ENCODE data around the gene CTNNA2. TPM values are rescaled to one million over a fixed set of nuclear protein-coding genes. Genes with fewer than 3 reads are reported as not detected.

CTNNA2 gene
- total RNA-seq, 1 donor from 2014 or later, result 15.0 TPM

- Mint-ChIP-seq H3K4me3 (peak overlapping the region; percentile 82), H3K4me1 (ENCODE audit: unreplicated experiment) (peaks cover 12% of the 10 kb centered on the region), H3K27ac (no peak overlapping the region), H3K9me3 (no peaks in the 10 kb centered on the region), H3K36me3 (no peaks in the 10 kb centered on the region), H3K27me3 (no peaks in the 10 kb centered on the region)
- TF ChIP-seq, protein P1, sequence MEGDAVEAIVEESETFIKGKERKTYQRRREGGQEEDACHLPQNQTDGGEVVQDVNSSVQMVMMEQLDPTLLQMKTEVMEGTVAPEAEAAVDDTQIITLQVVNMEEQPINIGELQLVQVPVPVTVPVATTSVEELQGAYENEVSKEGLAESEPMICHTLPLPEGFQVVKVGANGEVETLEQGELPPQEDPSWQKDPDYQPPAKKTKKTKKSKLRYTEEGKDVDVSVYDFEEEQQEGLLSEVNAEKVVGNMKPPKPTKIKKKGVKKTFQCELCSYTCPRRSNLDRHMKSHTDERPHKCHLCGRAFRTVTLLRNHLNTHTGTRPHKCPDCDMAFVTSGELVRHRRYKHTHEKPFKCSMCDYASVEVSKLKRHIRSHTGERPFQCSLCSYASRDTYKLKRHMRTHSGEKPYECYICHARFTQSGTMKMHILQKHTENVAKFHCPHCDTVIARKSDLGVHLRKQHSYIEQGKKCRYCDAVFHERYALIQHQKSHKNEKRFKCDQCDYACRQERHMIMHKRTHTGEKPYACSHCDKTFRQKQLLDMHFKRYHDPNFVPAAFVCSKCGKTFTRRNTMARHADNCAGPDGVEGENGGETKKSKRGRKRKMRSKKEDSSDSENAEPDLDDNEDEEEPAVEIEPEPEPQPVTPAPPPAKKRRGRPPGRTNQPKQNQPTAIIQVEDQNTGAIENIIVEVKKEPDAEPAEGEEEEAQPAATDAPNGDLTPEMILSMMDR (conservative IDR thresholded peaks at IDR 0.05), result peak; percentile 79
- no peak for DNase-seq (ENCODE audit: extremely low spot score, unreplicated experiment)
Observed at GRCh38 chr2:79935771-79936657, 423.2 kb downstream of the CTNNA2 start.

DNA sequence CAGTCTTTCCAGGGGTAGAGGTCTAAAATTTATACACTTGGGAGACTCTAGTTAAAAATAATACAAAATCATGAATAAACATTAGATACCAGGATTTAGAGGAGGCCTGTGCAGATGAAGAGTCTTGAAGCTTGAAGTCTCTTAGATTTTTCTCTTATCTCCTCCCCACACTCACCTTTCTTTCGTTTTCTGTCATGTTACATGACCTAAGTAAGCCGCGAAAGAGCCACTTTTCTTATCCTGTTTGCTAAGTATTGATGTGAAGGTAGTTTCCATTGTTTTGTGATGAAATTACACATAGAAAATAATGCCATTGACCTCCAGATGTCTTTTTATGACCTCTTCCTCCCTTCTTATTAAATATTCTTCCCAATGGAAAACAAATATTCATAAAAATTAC is 423.9 kb downstream of the CTNNA2 start:
- H3K27me3 Mint-ChIP-seq, result no peaks in the 10 kb centered on the region
- no peaks in the 10 kb centered on the region for H3K36me3 Mint-ChIP-seq
- DNase-seq (ENCODE audit: extremely low spot score, unreplicated experiment), result no peak
- H3K27ac Mint-ChIP-seq, result no peak overlapping the region
- H3K4me3 Mint-ChIP-seq, result no peak overlapping the region
- TF ChIP-seq, protein P1 (conservative IDR thresholded peaks at IDR 0.05), result no peak
- no peaks in the 10 kb centered on the region for H3K9me3 Mint-ChIP-seq
- peaks cover 12% of the 10 kb centered on the region for H3K4me1 Mint-ChIP-seq (ENCODE audit: unreplicated experiment)

GRCh38 chr2:79938648-79939047 is 425.8 kb downstream of the CTNNA2 start:
- no peaks in the 10 kb centered on the region for H3K27me3 Mint-ChIP-seq
- TF ChIP-seq, protein P1 (conservative IDR thresholded peaks at IDR 0.05), result no peak
- peaks cover 12% of the 10 kb centered on the region for H3K4me1 Mint-ChIP-seq (ENCODE audit: unreplicated experiment)
- DNase-seq (ENCODE audit: extremely low spot score, unreplicated experiment), result no peak
- H3K36me3 Mint-ChIP-seq, result no peaks in the 10 kb centered on the region
- no peak overlapping the region for H3K27ac Mint-ChIP-seq
- no peak overlapping the region for H3K4me3 Mint-ChIP-seq
- no peaks in the 10 kb centered on the region for H3K9me3 Mint-ChIP-seq

DNA sequence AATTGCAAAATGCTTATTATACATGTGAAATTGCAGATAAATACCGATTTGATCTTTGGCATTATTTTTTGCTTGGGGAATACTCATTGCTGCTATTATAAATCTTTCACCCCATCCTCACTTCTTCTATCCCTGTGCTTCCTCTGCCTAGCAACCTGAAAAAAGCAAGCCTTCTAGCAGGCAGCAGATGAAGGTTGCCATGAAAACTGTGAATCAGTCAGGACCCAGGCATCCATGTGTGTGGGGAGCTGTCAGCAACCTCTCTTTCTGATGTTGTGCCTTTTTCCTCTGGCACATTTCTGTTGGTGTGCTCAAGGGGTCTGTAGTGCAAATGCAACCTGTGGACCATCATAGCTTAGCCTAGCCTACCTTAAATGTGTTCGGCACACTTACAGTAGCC is 427.5 kb downstream of the CTNNA2 start:
- H3K36me3 Mint-ChIP-seq, result no peaks in the 10 kb centered on the region
- H3K9me3 Mint-ChIP-seq, result no peaks in the 10 kb centered on the region
- H3K4me3 Mint-ChIP-seq, result no peak overlapping the region
- H3K27me3 Mint-ChIP-seq, result no peaks in the 10 kb centered on the region
- no peak for DNase-seq (ENCODE audit: extremely low spot score, unreplicated experiment)
- no peak overlapping the region for H3K27ac Mint-ChIP-seq
- H3K4me1 Mint-ChIP-seq (ENCODE audit: unreplicated experiment), result peaks cover 11% of the 10 kb centered on the region
- TF ChIP-seq, protein P1 (conservative IDR thresholded peaks at IDR 0.05), result no peak

DNA sequence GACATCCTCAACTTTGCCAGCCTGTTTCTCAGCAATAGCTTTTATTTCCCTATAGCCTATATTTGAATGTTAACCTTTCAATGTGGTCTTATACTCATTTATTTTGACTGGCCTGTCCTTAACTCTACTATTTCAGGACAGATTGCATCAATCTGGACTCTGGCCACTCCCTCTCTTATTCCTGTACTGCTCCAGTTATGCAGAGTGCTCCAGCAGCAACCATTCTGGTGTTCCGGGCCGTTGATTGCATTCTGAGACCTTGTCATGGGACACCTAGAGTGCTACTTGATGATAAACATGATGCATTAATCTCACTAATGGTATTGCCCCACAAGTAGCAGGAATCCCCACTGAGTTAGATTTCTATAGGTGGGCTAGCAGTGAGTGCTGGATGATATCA is 428.3 kb downstream of the CTNNA2 start:
- Mint-ChIP-seq H3K9me3 (no peaks in the 10 kb centered on the region), H3K27me3 (no peaks in the 10 kb centered on the region), H3K4me3 (no peak overlapping the region), H3K27ac (no peak overlapping the region), H3K36me3 (no peaks in the 10 kb centered on the region), H3K4me1 (ENCODE audit: unreplicated experiment) (peaks cover 11% of the 10 kb centered on the region)
- TF ChIP-seq, protein P1 (conservative IDR thresholded peaks at IDR 0.05), result no peak
- no peak for DNase-seq (ENCODE audit: extremely low spot score, unreplicated experiment)
